ENCODE measurements around the gene FUBP1. TPM values are rescaled to one million over a fixed set of nuclear protein-coding genes. Genes with fewer than 3 reads are reported as not detected.
A peak's percentile ranks its signal among the peaks of the same experiment; 100 is the strongest.

Gene FUBP1
- total and polyA plus RNA-seq, 8 donors: 21.7 to 81.5 (median 47.6) TPM

GRCh38 chr1:77958850-77959249 lies 20.0 kb downstream of the FUBP1 start:
- no peak for FAIRE-seq
- intact Hi-C loops (cut with DNase I): no loop called here
- H3K9me3 ChIP-seq: no peaks in the 10 kb centered on the region
- DNase-seq: no peak
- WGBS, 2 donors: 88 to 91% methylated on average over 2 of the region's 2 CpGs
- H3K27me3 ChIP-seq: no peaks in the 10 kb centered on the region
- no peak for ATAC-seq
- peaks cover 20 to 71% (median 58%) of the 10 kb centered on the region in 3 donors for H3K36me3 ChIP-seq
- no peak for TF ChIP-seq CTCF (IDR thresholded peaks at IDR 0.05)
- no peak overlapping the region for H3K4me3 ChIP-seq
- no peak overlapping the region for H3K27ac ChIP-seq
- peaks cover 0 to 10% (median 9%) of the 10 kb centered on the region in 3 donors for H3K4me1 ChIP-seq

- Histone ChIP-seq H3K4me1 (peaks cover 0 to 10% (median 9%) of the 10 kb centered on the region in 3 donors), H3K27ac (no peak overlapping the region), H3K4me3 (no peak overlapping the region), H3K36me3 (peaks cover 20 to 71% (median 56%) of the 10 kb centered on the region in 3 donors), H3K9me3 (no peaks in the 10 kb centered on the region), H3K27me3 (no peaks in the 10 kb centered on the region)
- no peak for FAIRE-seq
- no peak for DNase-seq
- ATAC-seq: no peak
- no peak for TF ChIP-seq CTCF (IDR thresholded peaks at IDR 0.05)
- intact Hi-C loops (cut with DNase I): no loop called here
These were observed 20.5 kb downstream of the FUBP1 start for GRCh38 chr1:77958391-77958790.

GRCh38 chr1:77956464-77956863 lies 22.4 kb downstream of the FUBP1 start:
- DNase-seq (peak in 1 of 6 donors; percentile 23), ATAC-seq (peak; percentile 45 to 78 (median 59)), FAIRE-seq (no peak)
- TF ChIP-seq CTCF (IDR thresholded peaks at IDR 0.05): no peak
- Histone ChIP-seq H3K27ac (no peak overlapping the region), H3K4me3 (no peak overlapping the region), H3K9me3 (no peaks in the 10 kb centered on the region), H3K36me3 (peaks cover 17 to 67% (median 48%) of the 10 kb centered on the region in 3 donors), H3K27me3 (no peaks in the 10 kb centered on the region), H3K4me1 (peaks cover 0 to 5% (median 5%) of the 10 kb centered on the region in 3 donors)
- intact Hi-C loops (cut with DNase I): no loop called here
- WGBS, 2 donors: 47 to 50% methylated on average over 3 of the region's 3 CpGs

GRCh38 chr1:77955709-77956108 lies 23.2 kb downstream of the FUBP1 start:
- no peak overlapping the region for H3K27ac ChIP-seq
- intact Hi-C loops (cut with DNase I): no loop called here
- DNase-seq (no peak), FAIRE-seq (no peak), ATAC-seq (no peak)
- H3K4me1 ChIP-seq: peaks cover 0 to 5% (median 0%) of the 10 kb centered on the region in 3 donors
- H3K27me3 ChIP-seq: no peaks in the 10 kb centered on the region
- H3K9me3 ChIP-seq: no peaks in the 10 kb centered on the region
- H3K36me3 ChIP-seq: peaks cover 17 to 67% (median 48%) of the 10 kb centered on the region in 3 donors
- TF ChIP-seq CTCF (IDR thresholded peaks at IDR 0.05): no peak
- H3K4me3 ChIP-seq: no peak overlapping the region
- 85 to 88% methylated on average over 3 of the region's 3 CpGs for WGBS, 2 donors

- no peak for FAIRE-seq
- Histone ChIP-seq H3K4me3 (no peak overlapping the region), H3K36me3 (peaks cover 11 to 55% (median 36%) of the 10 kb centered on the region in 3 donors), H3K27ac (no peak overlapping the region), H3K27me3 (no peaks in the 10 kb centered on the region), H3K9me3 (no peaks in the 10 kb centered on the region), H3K4me1 (peaks cover 3 to 5% (median 3%) of the 10 kb centered on the region in 3 donors)
- 93 to 95% methylated on average over 2 of the region's 2 CpGs for WGBS, 2 donors
- TF ChIP-seq CTCF (IDR thresholded peaks at IDR 0.05): no peak
- intact Hi-C loops (cut with DNase I): no loop called here
- no peak for DNase-seq
- no peak for ATAC-seq
These were observed 24.4 kb downstream of the FUBP1 start for GRCh38 chr1:77954521-77954920.
